Endothelial cell of umbilical vein (primary cell): ENCODE measurements around the gene FBXO3. TPM values are rescaled to one million over a fixed set of nuclear protein-coding genes. Genes with fewer than 3 reads are reported as not detected.

Source experiments
- BruUV-seq: library from RNA; stranded (reverse); fragments of 400-500 nt; replicated peaks from 2 replicates; lab custom pipeline; 2021; lab: Mats Ljungman, UMichigan
- CTCF ChIA-PET: fragments of 300-600, 350-600 bp; sonication (Branson Sonifier 250); formaldehyde crosslinking; loops from one replicate; lab custom pipeline; 2021; ENCODE audit warnings: antibody characterized with exemption, inconsistent platforms; lab: Charles Lee
- POLR2A ChIA-PET: fragments of 300-600, 350-600 bp; sonication (Branson Sonifier 250); formaldehyde crosslinking; loops from one replicate; lab custom pipeline; 2021; ENCODE audit warnings: antibody characterized with exemption, inconsistent platforms; lab: Charles Lee
- DNase-seq: peaks from one replicate; pipeline ENCODE4 v3.0.0-alpha.2; 2011; ENCODE audit warnings: low read depth, low spot score
- FAIRE-seq: peaks from 2 replicates; lab custom pipeline; 2011; peaks lifted over from hg19 to GRCh38; lab: Jason Lieb, UNC
- H2AFZ ChIP-seq: 2 replicates; pipeline ENCODE4 v1.6.0; 2012; ENCODE audit warnings: low read depth, low read length, control low read depth, inconsistent platforms
- H3K27ac ChIP-seq: 2 replicates; pipeline ENCODE4 v1.5.1; 2011; ENCODE audit warnings: low read depth, mild to moderate bottlenecking, control low read depth, low read length, moderate library complexity; ENCODE audit not compliant: insufficient read depth
- H3K27me3 ChIP-seq, 2 experiments: 2 replicates each; pipeline versions ENCODE4 v1.6.0 to v1.6.1; 2011; ENCODE audit warnings: low read length in 2 of 2, mixed read lengths in 1 of 2; ENCODE audit not compliant: control insufficient read depth in 2 of 2, insufficient read depth in 2 of 2
- H3K36me3 ChIP-seq, 2 experiments: 2 replicates in 1 of 2; 3 replicates in 1 of 2; pipeline ENCODE4 v1.5.1; 2011; ENCODE audit warnings: low read length in 2 of 2, mild to moderate bottlenecking in 1 of 2, moderate library complexity in 1 of 2; ENCODE audit not compliant: control insufficient read depth in 2 of 2, insufficient read depth in 2 of 2; ENCODE audit errors: extremely low read depth in 1 of 2
- H3K4me1 ChIP-seq: 3 replicates; pipeline ENCODE4 v1.5.1; 2011; ENCODE audit warnings: mild to moderate bottlenecking, low read length; ENCODE audit not compliant: control insufficient read depth, insufficient read depth; ENCODE audit errors: extremely low read depth
- H3K4me2 ChIP-seq: 2 replicates; pipeline ENCODE4 v1.6.1; 2011; ENCODE audit warnings: low read length, control low read depth, mixed read lengths; ENCODE audit not compliant: insufficient read depth
- H3K4me3 ChIP-seq, 3 experiments: fragments of 200-600 bp in 1 of 3; sonication (generic), shearing (Covaris generic) in 1 of 3; replicated peaks in 1 of 3; 2 replicates each; pipeline ENCODE4 v1.5.1; 2011 to 2016; ENCODE audit warnings: control low read depth in 3 of 3, low read length in 3 of 3, mild to moderate bottlenecking in 2 of 3, inconsistent platforms in 1 of 3, low read depth in 1 of 3, moderate library complexity in 1 of 3; ENCODE audit not compliant: insufficient read depth in 1 of 3
- H3K79me2 ChIP-seq: 2 replicates; pipeline ENCODE4 v1.6.0; 2012; ENCODE audit warnings: low read length, inconsistent platforms; ENCODE audit not compliant: control insufficient read depth, insufficient read depth
- H3K9ac ChIP-seq: replicated peaks from 2 replicates; pipeline ENCODE3; 2011; ENCODE audit warnings: low read length, control low read depth; ENCODE audit not compliant: insufficient read depth; ENCODE audit errors: extremely low read depth
- H3K9me1 ChIP-seq: replicated peaks from 3 replicates; pipeline ENCODE4 v1.6.0; 2011; ENCODE audit warnings: mild to moderate bottlenecking, low read length; ENCODE audit not compliant: control insufficient read depth, insufficient read depth; ENCODE audit errors: extremely low read depth
- H3K9me3 ChIP-seq: replicated peaks from 2 replicates; pipeline ENCODE4 v1.5.1; 2012; ENCODE audit warnings: low read length, inconsistent platforms; ENCODE audit not compliant: control insufficient read depth, insufficient read depth
- H4K20me1 ChIP-seq: replicated peaks from 2 replicates; pipeline ENCODE3; 2011; ENCODE audit warnings: mild to moderate bottlenecking, low read length; ENCODE audit not compliant: control insufficient read depth, insufficient read depth; ENCODE audit errors: extremely low read depth
- FOS ChIP-seq: IDR thresholded peaks from 2 replicates; pipeline ENCODE4 v1.6.1; 2011; ENCODE audit warnings: mild to moderate bottlenecking, low read length, moderate library complexity, borderline replicate concordance; ENCODE audit not compliant: insufficient read depth
- GATA2 ChIP-seq: IDR thresholded peaks from 2 replicates; pipeline ENCODE4 v1.7.0; 2011; ENCODE audit warnings: low read depth, mild to moderate bottlenecking, moderate library complexity, mixed read lengths, low read length; ENCODE audit not compliant: insufficient read length, insufficient read depth
- JUN ChIP-seq: IDR thresholded peaks from 2 replicates; pipeline ENCODE4 v1.6.1; 2011; ENCODE audit warnings: borderline replicate concordance, low read depth; ENCODE audit not compliant: insufficient read length, insufficient read depth
- MAX ChIP-seq: IDR thresholded peaks from 2 replicates; pipeline ENCODE4 v1.6.1; 2011; ENCODE audit not compliant: insufficient read depth, insufficient read length
- POLR2A ChIP-seq: IDR thresholded peaks from 2 replicates; pipeline ENCODE4 v1.6.1; 2012; ENCODE audit warnings: low read depth, mild to moderate bottlenecking, control low read depth, low read length
- dilution Hi-C: fragments of 300-500 bp; cut with MboI; formaldehyde crosslinking; loops from one replicate; pipeline ENCODE4 v1.15.0; 2019; ENCODE audit warnings: low sequenced_read_pairs; ENCODE audit not compliant: extremely low pct_ligation_motif_present
- intact Hi-C: fragments of 100-400 bp; cut with micrococcal nuclease; formaldehyde crosslinking; loops from one replicate; pipeline ENCODE4 v1.10.0; 2022
- polyA plus RNA-seq, 4 experiments: library from polyadenylated mRNA; depleted of rRNA in 3 of 4; stranded (reverse) in 3 of 4; unstranded in 1 of 4; fragments of >200 nt; gene quantifications; 2 replicates each; pipeline versions ENCODE4 v1.2.1 to v1.2.3, GENCODE V29; 2011 to 2012; ENCODE audit warnings: missing spikeins in 1 of 4
- total RNA-seq: library from RNA; stranded (reverse); gene quantifications from 2 replicates; pipeline ENCODE4 v1.2.3, GENCODE V29; 2021

FBXO3 gene
- total and polyA plus RNA-seq, 2 donors (not counting 3 experiments of a cell fraction or from before 2014, with no cell fraction given): 18.0 to 23.1 TPM

GRCh38 chr11:33701302-33702230 is 72.8 kb downstream of the FBXO3 start:
- Histone ChIP-seq H3K4me3 (peak overlapping the region in 1 of 3 experiments; percentile 8), H3K9me1 (no peaks in the 10 kb centered on the region), H3K4me1 (peaks cover 60% of the 10 kb centered on the region), H3K9ac (peak overlapping the region; percentile 73), H3K79me2 (peaks cover 11% of the 10 kb centered on the region), H3K27me3 (no peaks in the 10 kb centered on the region), H4K20me1 (no peaks in the 10 kb centered on the region), H3K4me2 (peak overlapping the region; percentile 57), H3K27ac (peak overlapping the region; percentile 89), H2AFZ (no peak overlapping the region), H3K36me3 (peaks cover 5 to 6% of the 10 kb centered on the region in 2 experiments), H3K9me3 (no peaks in the 10 kb centered on the region)
- TF ChIP-seq POLR2A (peak; percentile 54), FOS (peak; percentile 71), GATA2 (peak; percentile 41), MAX (no peak), JUN (no peak)
- dilution Hi-C loops: no loop called here
- POLR2A ChIA-PET: interaction anchor here (0.6 to 4.4 kb wide), 7 partner anchors 11 to 76 kb away, joined by 3 to 73 read pairs (median 6); partner anchors contain the start of gene CD59
- TSS peak; percentile 80 for BruUV-seq
- peak; percentile 96 for DNase-seq
- intact Hi-C loops: loop anchor here (1.0 to 5.0 kb wide), 7 partner anchors 9 to 809 kb away; partner anchors contain the start of genes CAPRIN1 and QSER1
- CTCF ChIA-PET: interaction anchor here (0.9 to 6.0 kb wide), 10 partner anchors 11 to 540 kb away, joined by 3 to 68 read pairs (median 5); partner anchors contain the start of genes CD59 and CSTF3
- FAIRE-seq: peak; percentile 76
